K562 (cell line): Measurements from ENCODE around the gene ASB2.

Experiments
- CBX5 ChIP-seq: IDR thresholded peaks from 2 replicates; pipeline ENCODE4 v1.6.1; 2014; ENCODE audit warnings: low read depth, borderline replicate concordance
- CTCF ChIP-seq, 3 experiments: IDR thresholded peaks in 2 of 3; conservative IDR thresholded peaks in 1 of 3; 2 replicates each; pipeline ENCODE4 v1.5.1; 2011 to 2012; ENCODE audit warnings: low read length in 3 of 3, mild to moderate bottlenecking in 3 of 3, control low read depth in 2 of 3, improper control_type of control experiment in 1 of 3, inconsistent platforms in 1 of 3, low read depth in 1 of 3, mixed read lengths in 1 of 3, moderate library complexity in 1 of 3; ENCODE audit not compliant: insufficient read depth in 2 of 3
- EZH2 ChIP-seq: IDR thresholded peaks from 2 replicates; pipeline ENCODE4 v1.6.1; 2012; ENCODE audit warnings: low read depth, mild to moderate bottlenecking, inconsistent platforms, low read length, borderline replicate concordance
- FIP1L1 ChIP-seq: fragments of 200-400 bp; formaldehyde crosslinking; IDR thresholded peaks from 2 replicates; pipeline ENCODE4 v1.6.1; 2018; ENCODE audit warnings: mild to moderate bottlenecking, low read depth, low read length; ENCODE audit not compliant: poor library complexity, severe bottlenecking
- HSF4 ChIP-seq: fragments of 250-450 bp; sonication (Bioruptor Pico); IDR thresholded peaks from 2 replicates; pipeline ENCODE4 v2.1.2; 2022; ENCODE audit warnings: mild to moderate bottlenecking, moderate library complexity, borderline replicate concordance
- NFRKB ChIP-seq: fragments of 450-650 bp; IDR thresholded peaks from 2 replicates; pipeline ENCODE4 v1.6.1; 2016; ENCODE audit warnings: low read depth
- NR3C1 ChIP-seq: sonication (generic); formaldehyde crosslinking; IDR thresholded peaks from 2 replicates; pipeline ENCODE4 v1.8.1; 2022; ENCODE audit warnings: missing genetic modification reagents
- REST ChIP-seq, 2 experiments: fragments of 450-650 bp; formaldehyde crosslinking in 1 of 2; IDR thresholded peaks; 2 replicates each; pipeline versions ENCODE4 v1.4.0 to v1.6.1; 2014 to 2020; ENCODE audit warnings: mild to moderate bottlenecking in 2 of 2, borderline replicate concordance in 1 of 2, low read depth in 1 of 2
- ZC3H8 ChIP-seq: fragments of 450-650 bp; IDR thresholded peaks from 2 replicates; pipeline ENCODE4 v1.6.1; 2017

DNA sequence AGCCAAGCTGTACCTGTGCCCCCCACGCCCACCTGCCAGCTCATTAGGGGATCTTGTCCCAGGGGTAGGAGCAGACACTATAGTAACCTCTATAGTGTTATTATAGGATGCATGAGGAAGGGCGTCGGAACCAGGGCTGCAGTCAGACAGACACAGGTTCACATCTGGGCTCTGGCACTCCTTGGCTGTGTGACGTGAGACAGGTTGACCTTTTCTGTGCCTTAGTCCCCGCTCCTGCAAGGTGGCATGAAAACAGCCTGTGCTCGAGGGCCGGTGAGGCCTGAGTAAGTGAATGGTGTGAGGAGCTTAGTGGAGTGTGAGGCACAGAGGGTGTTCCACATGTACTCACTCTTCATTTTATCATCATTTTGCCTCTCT is 19.0 kb downstream of the ASB2 start:
- TF ChIP-seq CTCF (IDR thresholded peaks at IDR 0.05 in 2 of 3, conservative IDR thresholded peaks at IDR 0.05 in 1 of 3; ENCODE audit: insufficient read depth in 2 of 3, low read depth in 1 of 3, low read length in 3 of 3) (no peak), HSF4 (CRISPR knock-in tag) (no peak), NR3C1 (no peak), CBX5 (no peak), ZC3H8 (no peak), FIP1L1 (no peak), NFRKB (no peak), EZH2 (no peak), REST (IDR thresholded peaks at IDR 0.05; ENCODE audit: borderline replicate concordance) (no peak), REST (CRISPR knock-in tag; IDR thresholded peaks at IDR 0.05; ENCODE audit: low read depth) (no peak)
